PFSK-1 (cell line): ENCODE measurements around the gene ASMTL.

ENCODE experiments used
- FOXP2 ChIP-seq: optimal IDR thresholded peaks from 2 replicates; pipeline ENCODE3; 2011; ENCODE audit warnings: borderline replicate concordance, control low read depth, inconsistent platforms; ENCODE audit not compliant: insufficient read depth; ENCODE audit errors: extremely low read length, extremely low read depth
- POLR2AphosphoS5 ChIP-seq: IDR thresholded peaks from 2 replicates; pipeline ENCODE4 v1.6.1; 2012; ENCODE audit warnings: low read depth, mild to moderate bottlenecking, control low read depth, low read length, moderate library complexity
- REST ChIP-seq, 2 experiments: IDR thresholded peaks; 2 replicates each; pipeline versions ENCODE4 v1.6.1 to v1.8.0; 2011 to 2012; ENCODE audit warnings: low read depth in 2 of 2, low read length in 2 of 2, control low read depth in 1 of 2, inconsistent platforms in 1 of 2, mild to moderate bottlenecking in 1 of 2, moderate library complexity in 1 of 2; ENCODE audit not compliant: insufficient read depth in 1 of 2
- TAF1 ChIP-seq: IDR thresholded peaks from 2 replicates; pipeline ENCODE4 v1.6.1; 2012; ENCODE audit warnings: low read length, control low read depth, borderline replicate concordance; ENCODE audit not compliant: insufficient read depth

DNA sequence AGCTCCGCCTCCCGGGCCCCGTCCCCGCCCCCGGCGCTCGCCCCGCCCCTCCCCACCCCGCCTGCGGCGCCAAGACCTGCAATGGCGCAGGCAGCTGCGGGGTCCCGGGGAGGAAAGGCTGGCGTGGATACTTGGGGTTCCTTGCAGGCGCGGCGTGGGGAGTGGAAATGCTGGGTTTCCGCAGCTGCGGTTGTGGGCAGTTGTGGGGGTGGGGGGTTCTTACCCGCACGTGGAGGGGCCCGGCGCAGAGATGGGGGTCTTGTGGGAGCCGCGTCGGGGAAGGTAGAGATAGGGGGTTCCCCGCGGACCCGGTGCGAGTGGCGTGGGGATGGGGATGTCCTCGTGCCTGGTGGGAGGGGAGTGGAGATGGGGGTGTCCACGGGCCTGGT is 680 bp upstream of the ASMTL start:
- TF ChIP-seq REST (IDR thresholded peaks at IDR 0.05; ENCODE audit: insufficient read depth in 1 of 2, low read depth in 2 of 2, low read length in 2 of 2) (no peak), TAF1 (no peak), POLR2AphosphoS5 (no peak), FOXP2 (no peak)
